Activated T-cell treated with anti-CD3 and anti-CD28 coated beads for 48 hours (primary cell): Measurements from ENCODE around the gene URB1.

ENCODE experiments used
- DNase-seq: peaks from one replicate; pipeline ENCODE4 v3.0.0-alpha.2; 2020; ENCODE audit warnings: low read depth

Gene URB1

DNA sequence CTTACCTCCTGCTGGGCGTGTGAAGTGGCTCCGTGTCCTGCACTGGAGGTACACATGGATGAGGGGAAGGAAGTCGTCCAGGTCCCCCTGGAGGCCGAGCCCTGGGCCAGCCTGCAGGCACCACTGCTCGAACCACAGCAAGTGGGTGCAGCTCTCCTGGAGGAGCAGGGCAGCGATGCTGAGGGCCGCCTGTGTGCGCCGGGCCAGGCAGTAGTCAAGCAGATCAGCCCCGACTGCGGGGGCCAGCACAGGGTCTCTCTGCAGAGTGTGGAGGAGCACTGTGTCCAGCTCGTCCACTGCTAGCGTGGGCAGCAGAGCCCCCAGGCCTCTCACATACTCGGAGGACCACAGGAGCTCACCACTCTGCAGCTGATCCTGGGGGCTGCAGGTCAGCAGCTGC lies 45.9 kb downstream of the URB1 start:
- no peak for DNase-seq

DNA sequence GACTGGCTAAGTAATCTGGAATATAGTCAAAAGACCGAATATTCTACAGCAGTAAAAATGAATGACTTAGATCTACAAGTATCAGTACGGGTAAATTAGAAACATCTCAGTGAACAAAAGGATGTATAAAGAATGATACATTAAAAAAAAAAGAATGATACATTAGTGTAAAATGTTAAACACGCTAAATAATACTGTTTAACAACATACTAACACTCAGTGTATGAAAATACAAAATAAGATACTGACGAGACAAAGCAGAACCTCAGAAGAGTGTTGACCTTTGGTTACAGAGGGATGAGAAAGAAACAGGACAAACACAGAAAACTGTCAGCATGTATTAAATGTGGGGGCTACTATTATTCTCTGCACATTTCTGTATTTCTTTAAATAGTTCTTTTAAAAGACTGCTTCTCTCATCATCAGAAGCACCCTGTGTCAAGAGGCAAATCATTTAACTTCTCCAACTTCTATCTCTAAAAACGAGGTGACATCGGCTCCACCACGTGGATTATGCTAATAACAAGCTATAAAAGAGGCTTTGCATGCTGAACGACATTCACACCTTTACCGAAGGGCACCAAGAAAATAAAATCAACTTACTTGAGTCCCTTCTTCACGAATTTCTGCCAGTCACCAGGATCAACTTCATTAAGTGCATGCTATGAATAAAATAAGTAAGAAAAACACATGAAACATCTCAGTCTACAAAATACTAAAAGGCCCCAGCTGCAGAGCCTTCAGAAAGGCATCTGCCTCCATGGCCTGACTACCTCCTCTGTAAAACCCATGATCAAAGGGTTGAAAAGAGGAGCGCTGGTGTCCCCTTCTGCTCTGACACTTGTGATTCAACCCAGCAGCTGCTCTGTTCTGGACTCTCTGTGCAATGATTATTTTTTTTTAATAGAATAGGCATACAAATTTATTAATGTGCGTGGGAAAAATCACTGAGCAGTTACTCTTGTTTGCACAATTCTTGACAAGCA lies 51.7 kb downstream of the URB1 start:
- DNase-seq = no peak

DNA sequence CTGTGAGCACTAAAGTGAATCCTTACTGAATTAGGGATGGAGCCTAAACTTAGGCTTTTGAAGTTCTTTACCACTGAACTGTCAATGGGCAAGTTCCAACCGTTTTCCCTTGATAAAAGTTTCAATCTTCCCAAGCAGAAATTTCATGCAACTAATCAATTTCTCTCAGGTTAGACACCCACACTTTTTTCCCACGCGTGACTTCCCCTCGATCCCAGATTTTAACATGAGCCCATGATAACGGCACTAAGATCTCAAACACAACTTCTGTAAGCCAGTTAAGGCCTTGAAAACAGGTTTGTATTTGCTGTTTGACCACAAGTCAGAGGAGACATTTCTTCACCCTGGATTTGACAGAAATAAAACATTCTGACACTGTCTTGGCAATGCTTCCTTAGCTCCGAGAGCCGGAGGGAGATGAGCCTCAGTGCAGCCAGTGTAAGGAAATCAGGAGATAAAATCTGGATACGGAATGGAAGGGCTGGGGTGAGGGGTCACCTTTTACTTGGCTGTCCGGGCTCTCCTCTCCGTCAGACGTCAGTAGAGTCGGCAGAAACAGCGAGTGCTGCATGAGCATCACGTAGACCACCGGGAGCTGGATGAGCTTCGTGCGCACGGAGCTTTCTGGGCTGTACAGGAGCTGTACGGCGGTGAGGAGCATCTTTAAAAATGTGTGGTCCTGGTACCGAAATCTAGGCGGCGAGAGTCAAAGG lies 54.4 kb downstream of the URB1 start:
- DNase-seq = no peak

- DNase-seq = no peak
Observed at GRCh38 chr21:32337206-32337605, 55.6 kb downstream of the URB1 start.

GRCh38 chr21:32336711-32337110 lies 56.1 kb downstream of the URB1 start:
- no peak for DNase-seq

DNA sequence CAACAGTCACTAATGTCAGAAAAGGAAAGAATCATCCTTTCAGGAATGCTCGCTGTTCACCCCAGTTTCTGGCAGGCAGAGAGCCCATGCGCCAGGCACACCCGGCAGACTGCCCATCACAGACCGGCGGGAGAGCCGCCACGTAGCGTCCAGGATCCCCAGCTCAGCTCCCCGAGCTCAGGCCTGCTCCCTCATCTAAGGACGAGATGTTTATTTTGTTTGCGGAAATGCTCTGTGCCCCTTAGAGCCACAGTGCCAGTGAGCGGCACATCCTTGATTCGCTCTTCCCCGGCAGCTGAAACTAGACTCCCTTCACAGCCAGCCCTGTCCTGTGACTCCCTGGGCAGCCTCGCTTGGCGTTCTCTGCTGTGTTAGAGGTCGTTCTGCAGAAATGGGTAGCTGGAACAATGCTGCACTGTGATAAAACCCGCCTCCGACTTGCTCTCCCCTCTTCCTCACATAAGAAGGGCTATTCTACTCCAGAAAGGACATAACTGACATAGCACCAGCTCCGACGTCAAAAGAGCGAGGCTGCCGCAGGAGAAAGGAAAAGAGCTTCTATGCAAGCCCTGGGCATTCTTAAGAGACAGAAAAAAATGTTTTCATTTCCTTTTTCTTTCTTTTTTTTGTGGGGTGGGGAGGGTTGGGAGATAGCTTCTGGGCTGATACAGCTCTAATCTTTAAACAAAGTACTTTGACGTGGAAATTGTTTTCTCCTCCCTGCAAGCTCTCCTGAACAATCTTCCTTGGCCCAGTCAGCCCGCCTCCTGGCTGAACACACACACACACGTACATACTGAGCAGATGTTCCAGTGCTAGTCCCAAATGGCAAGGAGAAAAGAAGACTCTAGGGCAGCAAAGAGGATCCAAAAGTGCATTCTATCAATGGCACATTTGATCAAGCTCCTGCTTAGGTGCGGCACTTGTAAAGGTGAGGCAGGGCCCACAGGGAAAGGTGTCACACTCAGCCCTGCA lies 56.9 kb downstream of the URB1 start:
- no peak for DNase-seq

- no peak for DNase-seq
Observed at GRCh38 chr21:32334980-32335531, 57.8 kb downstream of the URB1 start.

DNA sequence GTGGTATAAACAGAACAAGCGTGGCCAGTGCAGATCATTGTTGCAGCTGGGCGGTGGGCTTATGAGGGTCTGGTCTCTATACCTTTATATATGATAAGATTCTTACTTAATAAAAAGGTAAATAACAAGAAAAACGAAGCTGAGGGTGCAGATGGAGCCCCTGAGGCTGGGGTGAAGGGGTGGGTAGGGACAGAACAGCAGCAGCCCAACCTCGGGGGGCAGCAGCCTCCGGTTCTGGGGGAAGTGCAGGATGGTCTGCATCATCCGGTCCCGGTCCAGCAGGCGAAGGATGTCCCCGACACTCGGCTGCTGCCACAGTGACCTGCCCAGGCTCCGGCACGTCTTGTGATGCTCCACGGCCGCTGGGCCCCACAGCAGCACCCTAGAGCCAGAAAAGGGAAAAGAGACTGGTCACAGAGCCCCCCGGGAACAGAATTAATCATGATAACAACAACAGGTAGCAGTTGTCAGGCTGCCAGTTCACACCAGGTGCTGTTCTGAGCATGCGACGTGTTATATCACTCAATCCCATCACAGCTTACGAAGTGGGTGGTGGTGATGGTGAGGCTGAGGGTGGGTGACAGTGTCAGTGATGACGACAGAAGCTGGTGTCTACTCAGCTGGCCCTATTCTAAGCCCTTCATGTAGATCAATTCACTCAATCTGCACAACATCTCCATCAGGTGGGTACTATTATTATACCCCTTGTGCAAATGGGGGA lies 58.7 kb downstream of the URB1 start:
- DNase-seq = no peak

DNA sequence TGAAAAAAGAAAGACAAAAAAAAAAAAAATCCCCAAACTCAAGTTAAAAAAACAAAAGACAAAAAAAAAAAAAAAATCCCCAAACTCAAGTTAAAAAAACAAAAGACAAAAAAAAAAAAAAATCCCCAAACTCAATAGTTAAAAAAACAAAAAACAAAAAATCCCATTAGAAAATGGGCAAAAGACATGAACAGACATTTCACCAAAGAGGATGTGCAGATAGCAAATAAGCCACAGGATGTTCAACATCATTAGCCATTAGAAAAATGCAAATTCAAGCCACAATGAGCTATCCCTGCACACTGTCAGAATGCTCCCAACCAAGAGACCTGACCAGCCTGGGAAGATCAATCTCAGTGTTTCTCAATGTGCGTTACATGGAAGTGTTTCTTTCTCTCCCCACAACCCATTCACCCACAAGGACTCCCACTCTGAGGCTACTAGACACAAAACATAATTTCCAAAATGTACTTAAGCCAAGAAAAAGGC lies 60.3 kb downstream of the URB1 start:
- DNase-seq = no peak

DNA sequence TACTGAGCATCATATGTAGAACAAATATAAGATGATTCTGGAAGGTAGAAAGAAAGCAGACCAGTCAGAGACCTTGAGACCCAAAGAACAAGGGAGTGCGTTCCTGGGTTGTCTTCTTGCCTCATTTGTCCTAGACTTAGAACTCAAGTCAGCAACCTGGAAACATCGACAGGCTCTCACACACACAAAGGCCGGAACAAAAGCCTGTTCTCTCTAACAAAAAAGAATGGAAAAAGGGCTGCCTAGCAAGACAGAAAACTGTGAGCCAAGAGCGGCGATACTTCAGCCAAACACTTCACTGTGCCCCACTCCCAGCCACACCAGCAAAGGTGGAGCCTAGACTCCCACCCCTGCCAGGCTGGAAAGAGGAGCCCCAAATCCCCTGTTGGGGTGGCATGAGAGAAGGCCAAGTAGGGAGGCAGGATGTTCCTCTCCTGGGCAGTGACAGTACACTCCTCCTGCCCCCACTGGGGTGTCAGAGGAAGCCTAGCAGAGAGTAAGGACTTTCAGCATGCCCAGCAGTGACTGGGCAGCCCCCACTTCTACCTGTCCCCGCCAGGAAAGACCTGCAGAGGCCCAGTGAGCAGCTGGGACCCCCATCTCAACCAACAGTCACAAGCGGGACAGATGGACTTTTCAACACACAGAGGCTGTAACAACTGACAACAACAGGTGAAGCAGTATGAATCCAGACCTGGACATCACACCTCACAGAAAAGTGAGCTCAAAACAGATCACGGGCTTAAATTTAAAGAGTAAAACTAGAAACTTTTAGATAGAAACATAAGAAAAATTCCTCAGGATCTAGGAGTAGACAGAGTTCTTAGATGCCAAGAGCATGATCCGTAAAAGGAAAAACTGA lies 61.1 kb downstream of the URB1 start:
- no peak for DNase-seq

DNA sequence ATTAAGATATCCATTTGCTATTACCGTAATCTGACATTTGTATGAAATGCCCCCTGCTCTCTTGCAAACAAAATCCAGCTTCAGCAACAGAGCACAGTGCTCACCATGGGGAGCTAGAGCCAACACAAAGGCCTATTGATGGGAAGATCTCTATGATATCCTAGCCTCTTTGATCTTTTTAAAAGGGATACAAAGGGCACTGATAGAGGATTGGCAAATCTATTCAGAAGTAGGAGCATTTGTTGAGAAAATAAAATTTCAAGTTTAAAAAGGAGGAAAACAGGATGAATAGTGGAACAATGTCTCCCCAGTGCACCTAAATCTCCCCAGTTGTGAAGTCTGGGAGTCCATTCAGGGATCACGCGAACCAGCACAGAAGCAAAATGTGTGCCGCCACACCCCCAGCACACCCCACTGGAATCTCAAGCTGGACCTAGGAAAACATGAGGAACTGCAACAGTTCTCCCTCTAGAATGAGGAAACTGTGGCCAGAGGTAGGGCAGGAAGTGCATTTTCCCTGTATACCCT lies 62.0 kb downstream of the URB1 start:
- DNase-seq = no peak

DNA sequence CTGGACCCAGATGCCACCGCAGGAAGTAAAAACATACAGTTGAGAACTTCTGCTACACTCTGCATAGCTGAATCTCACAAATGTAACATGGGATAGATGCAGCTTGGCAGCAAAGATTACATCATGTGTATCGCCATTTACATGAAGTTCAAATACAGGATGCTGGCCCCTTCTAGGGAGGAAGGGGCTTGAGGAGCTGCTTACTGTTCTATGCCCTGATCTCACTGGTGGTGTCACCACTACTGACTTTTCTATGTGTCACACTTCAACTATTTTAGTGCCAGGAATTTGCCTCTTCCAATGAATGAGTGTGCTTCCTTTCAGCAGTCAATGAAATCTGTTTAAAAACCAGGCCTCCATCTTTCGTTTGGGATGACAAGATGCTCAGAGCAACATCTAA lies 63.0 kb downstream of the URB1 start:
- no peak for DNase-seq

DNA sequence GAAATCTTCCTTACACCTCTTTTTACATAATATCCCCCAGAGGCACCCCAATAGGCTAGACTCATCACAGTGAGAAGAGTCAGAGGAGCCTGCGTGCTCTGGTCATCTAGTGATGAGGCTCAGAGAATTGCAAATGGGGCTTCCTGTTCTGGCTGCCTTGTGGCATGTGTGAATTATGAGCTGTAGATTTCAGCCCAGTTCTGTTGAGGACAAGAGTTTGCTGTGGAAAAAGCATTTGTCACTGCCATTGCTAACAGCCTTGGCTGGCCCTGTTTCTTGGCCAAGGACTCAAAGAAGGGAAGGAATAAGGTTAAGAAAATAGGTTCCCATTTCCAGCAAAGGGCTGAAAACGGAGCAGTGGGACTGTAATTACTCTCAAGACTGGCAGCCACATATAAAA lies 63.5 kb downstream of the URB1 start:
- DNase-seq = no peak

- no peak for DNase-seq
Observed at GRCh38 chr21:32328595-32328994, 64.2 kb downstream of the URB1 start.

DNA sequence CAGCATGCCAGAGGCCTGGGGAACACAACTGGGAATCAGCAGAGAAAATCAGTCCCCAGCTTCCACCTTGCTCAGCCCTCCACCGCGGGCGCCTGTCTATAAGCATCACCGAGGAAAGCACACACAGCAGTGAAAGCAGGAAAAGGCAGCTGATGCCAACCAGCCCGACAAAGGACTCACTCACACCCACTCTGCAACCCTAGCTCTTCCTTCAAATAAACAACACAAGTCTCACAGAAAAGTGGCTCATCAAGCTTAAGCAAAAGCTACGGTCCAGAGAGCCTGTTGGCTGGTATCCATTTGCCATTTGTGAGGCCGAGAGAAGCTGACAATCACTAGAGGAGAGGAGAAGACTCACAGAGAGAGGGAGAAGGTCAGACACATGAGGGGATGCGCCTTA lies 67.1 kb downstream of the URB1 start:
- DNase-seq = no peak

- no peak for DNase-seq
Observed at GRCh38 chr21:32322676-32323075, 70.1 kb downstream of the URB1 start.

DNA sequence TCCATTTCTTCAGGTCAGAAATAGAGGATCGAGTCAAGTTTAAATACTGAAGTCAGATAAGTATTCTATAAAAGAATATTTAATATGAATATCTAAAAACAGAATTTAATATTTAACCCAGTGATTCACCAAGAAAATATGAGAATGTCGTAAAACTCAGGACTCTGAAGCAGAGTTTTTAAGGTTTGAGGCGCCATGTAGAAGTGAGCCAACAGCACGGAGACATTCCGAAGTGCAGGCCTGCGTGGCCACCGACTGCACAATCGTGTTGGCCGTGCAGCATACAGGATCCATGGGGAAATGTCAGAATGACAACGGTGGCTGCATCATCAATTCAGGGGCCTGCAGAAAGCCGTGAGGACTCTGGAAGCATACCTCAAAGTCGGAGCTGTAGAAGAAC lies 70.7 kb downstream of the URB1 start:
- no peak for DNase-seq

GRCh38 chr21:32321480-32321879 lies 71.3 kb downstream of the URB1 start:
- DNase-seq = no peak

GRCh38 chr21:32320726-32321125 lies 72.1 kb downstream of the URB1 start:
- no peak for DNase-seq

DNA sequence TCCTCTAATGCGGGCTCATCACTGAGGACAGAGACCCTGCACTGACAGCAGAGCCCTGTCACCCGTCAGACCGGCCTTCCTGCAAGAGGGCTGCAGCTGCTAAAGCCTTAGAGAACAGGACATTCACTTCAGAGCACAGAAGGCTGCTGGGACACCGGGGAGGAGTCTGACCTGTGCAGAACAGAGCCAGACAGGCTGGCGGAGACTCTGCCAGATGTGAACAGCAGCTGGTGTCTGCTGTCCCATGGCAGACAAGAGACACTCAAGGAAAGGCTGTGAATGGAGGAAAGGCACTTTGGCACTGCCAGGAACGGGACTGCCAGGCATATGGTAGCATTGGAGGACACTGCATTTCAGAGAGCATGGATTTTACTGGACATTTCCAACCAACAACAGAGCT lies 72.8 kb downstream of the URB1 start:
- DNase-seq = no peak
